ENCODE measurements around the gene SHC2. TPM values are rescaled to one million over a fixed set of nuclear protein-coding genes. Genes with fewer than 3 reads are reported as not detected.

Gene SHC2
- polyA plus RNA-seq, 6 donors from 2014 or later = 0.20 TPM; not detected in 5

- peaks cover 0 to 2% (median 0%) of the 10 kb centered on the region in 3 donors for H3K4me1 Mint-ChIP-seq
- ATAC-seq (ENCODE audit: low read depth in 2 of 2) = no peak
- peaks cover 0 to 7% (median 4%) of the 10 kb centered on the region in 3 donors for H3K27me3 Mint-ChIP-seq
Measured at GRCh38 chr19:447064-447426, 13.8 kb downstream of the SHC2 start.

GRCh38 chr19:444677-445210 lies 16.1 kb downstream of the SHC2 start:
- H3K4me1 Mint-ChIP-seq = peaks cover 0 to 5% (median 0%) of the 10 kb centered on the region in 3 donors
- peaks cover 0 to 7% of the 10 kb centered on the region in 2 donors for H3K36me3 Mint-ChIP-seq
- H3K27me3 Mint-ChIP-seq = peaks cover 0 to 25% (median 14%) of the 10 kb centered on the region in 3 donors
- H3K27ac Mint-ChIP-seq = no peak overlapping the region
- no peak for DNase-seq
- peaks cover 0 to 5% (median 2%) of the 10 kb centered on the region in 7 donors for H3K9me3 Mint-ChIP-seq
- ATAC-seq (ENCODE audit: low read depth in 2 of 2) = no peak
- no peak overlapping the region for H3K4me3 Mint-ChIP-seq

More at GRCh38 chr19:447064-447426, 13.8 kb downstream of the SHC2 start:
- H3K9me3 Mint-ChIP-seq = peaks cover 0 to 7% (median 4%) of the 10 kb centered on the region in 7 donors
- H3K4me3 Mint-ChIP-seq = no peak overlapping the region
- no peak overlapping the region for H3K27ac Mint-ChIP-seq
- no peak for DNase-seq
- H3K36me3 Mint-ChIP-seq = peaks cover 0 to 2% of the 10 kb centered on the region in 2 donors

- DNase-seq (no peak), ATAC-seq (ENCODE audit: low read depth in 2 of 2) (no peak)
- H3K4me3 Mint-ChIP-seq = no peak overlapping the region
- H3K27me3 Mint-ChIP-seq = peaks cover 0 to 32% (median 15%) of the 10 kb centered on the region in 3 donors
- H3K36me3 Mint-ChIP-seq = peaks cover 0 to 7% of the 10 kb centered on the region in 2 donors
- H3K27ac Mint-ChIP-seq = no peak overlapping the region
- H3K9me3 Mint-ChIP-seq = peaks cover 0 to 5% (median 2%) of the 10 kb centered on the region in 7 donors
- peaks cover 0 to 5% (median 0%) of the 10 kb centered on the region in 3 donors for H3K4me1 Mint-ChIP-seq
Measured at GRCh38 chr19:443005-443404, 17.8 kb downstream of the SHC2 start.

- ATAC-seq (ENCODE audit: low read depth in 2 of 2) = no peak
- Mint-ChIP-seq H3K27ac (no peak overlapping the region), H3K27me3 (peaks cover 2 to 41% (median 24%) of the 10 kb centered on the region in 3 donors), H3K4me3 (peak overlapping the region in 1 of 8 donors; percentile 70), H3K4me1 (peaks cover 0 to 9% (median 0%) of the 10 kb centered on the region in 3 donors), H3K36me3 (peaks cover 0 to 7% of the 10 kb centered on the region in 2 donors), H3K9me3 (peaks cover 0 to 5% (median 2%) of the 10 kb centered on the region in 7 donors)
- no peak for DNase-seq
Measured at GRCh38 chr19:442085-442484, 18.7 kb downstream of the SHC2 start.

- no peak for ATAC-seq (ENCODE audit: low read depth in 2 of 2)
- Mint-ChIP-seq H3K36me3 (peaks cover 0 to 7% of the 10 kb centered on the region in 2 donors), H3K4me3 (no peak overlapping the region), H3K27ac (no peak overlapping the region), H3K9me3 (peaks cover 0 to 5% (median 2%) of the 10 kb centered on the region in 7 donors), H3K4me1 (peaks cover 0 to 9% (median 0%) of the 10 kb centered on the region in 3 donors), H3K27me3 (peaks cover 3 to 44% (median 27%) of the 10 kb centered on the region in 3 donors)
- DNase-seq = no peak
Measured at GRCh38 chr19:441213-441836, 19.5 kb downstream of the SHC2 start.

GRCh38 chr19:440391-441212 lies 20.2 kb downstream of the SHC2 start:
- Mint-ChIP-seq H3K4me1 (peaks cover 0 to 9% (median 0%) of the 10 kb centered on the region in 3 donors), H3K27ac (no peak overlapping the region)

GRCh38 chr19:439167-439900 lies 21.5 kb downstream of the SHC2 start:
- Mint-ChIP-seq H3K4me1 (peaks cover 0 to 9% (median 0%) of the 10 kb centered on the region in 3 donors), H3K27ac (no peak overlapping the region), H3K9me3 (peaks cover 0 to 5% (median 2%) of the 10 kb centered on the region in 7 donors), H3K27me3 (peaks cover 3 to 44% (median 27%) of the 10 kb centered on the region in 3 donors), H3K4me3 (no peak overlapping the region), H3K36me3 (peaks cover 0 to 7% of the 10 kb centered on the region in 2 donors)
- no peak for ATAC-seq (ENCODE audit: low read depth in 2 of 2)
- DNase-seq = no peak

More at GRCh38 chr19:440391-441212, 20.2 kb downstream of the SHC2 start:
- no peak overlapping the region for H3K4me3 Mint-ChIP-seq
- H3K27me3 Mint-ChIP-seq = peaks cover 3 to 44% (median 27%) of the 10 kb centered on the region in 3 donors
- DNase-seq (no peak), ATAC-seq (ENCODE audit: low read depth in 2 of 2) (no peak)
- H3K36me3 Mint-ChIP-seq = peaks cover 0 to 7% of the 10 kb centered on the region in 2 donors
- H3K9me3 Mint-ChIP-seq = peaks cover 0 to 5% (median 2%) of the 10 kb centered on the region in 7 donors

- DNase-seq (no peak), ATAC-seq (ENCODE audit: low read depth in 2 of 2) (no peak)
- Mint-ChIP-seq H3K27me3 (peaks cover 3 to 38% (median 27%) of the 10 kb centered on the region in 3 donors), H3K27ac (no peak overlapping the region), H3K4me3 (no peak overlapping the region), H3K36me3 (peaks cover 0 to 7% of the 10 kb centered on the region in 2 donors), H3K9me3 (peaks cover 0 to 5% (median 2%) of the 10 kb centered on the region in 7 donors), H3K4me1 (peaks cover 0 to 9% (median 0%) of the 10 kb centered on the region in 3 donors)
Measured at GRCh38 chr19:438416-438958, 22.3 kb downstream of the SHC2 start.

- H3K27me3 Mint-ChIP-seq = peaks cover 3 to 37% (median 23%) of the 10 kb centered on the region in 3 donors
Measured at GRCh38 chr19:437041-437440, 23.8 kb downstream of the SHC2 start.

GRCh38 chr19:436413-436950 lies 24.4 kb downstream of the SHC2 start:
- Mint-ChIP-seq H3K4me3 (no peak overlapping the region), H3K27ac (no peak overlapping the region), H3K9me3 (no peaks in the 10 kb centered on the region), H3K4me1 (peaks cover 0 to 4% (median 0%) of the 10 kb centered on the region in 3 donors), H3K27me3 (peaks cover 3 to 31% (median 18%) of the 10 kb centered on the region in 3 donors), H3K36me3 (no peaks in the 10 kb centered on the region)
- DNase-seq = no peak
- no peak for ATAC-seq (ENCODE audit: low read depth in 2 of 2)

More at GRCh38 chr19:437041-437440, 23.8 kb downstream of the SHC2 start:
- Mint-ChIP-seq H3K9me3 (peaks cover 0 to 3% (median 2%) of the 10 kb centered on the region in 7 donors), H3K4me1 (peaks cover 0 to 6% (median 0%) of the 10 kb centered on the region in 3 donors), H3K4me3 (no peak overlapping the region), H3K27ac (no peak overlapping the region), H3K36me3 (peaks cover 0 to 5% of the 10 kb centered on the region in 2 donors)
- DNase-seq (no peak), ATAC-seq (ENCODE audit: low read depth in 2 of 2) (no peak)

GRCh38 chr19:435707-436412 lies 25.0 kb downstream of the SHC2 start:
- DNase-seq (no peak), ATAC-seq (ENCODE audit: low read depth in 2 of 2) (no peak)
- peaks cover 0 to 4% (median 0%) of the 10 kb centered on the region in 7 donors for H3K9me3 Mint-ChIP-seq
- H3K27me3 Mint-ChIP-seq = peaks cover 3 to 27% (median 13%) of the 10 kb centered on the region in 3 donors
- no peak overlapping the region for H3K4me3 Mint-ChIP-seq
- peaks cover 0 to 4% (median 0%) of the 10 kb centered on the region in 3 donors for H3K4me1 Mint-ChIP-seq
- H3K36me3 Mint-ChIP-seq = no peaks in the 10 kb centered on the region
- H3K27ac Mint-ChIP-seq = no peak overlapping the region
